Prostate gland (tissue), 2 donors: ENCODE data around the gene NOX5. TPM values are rescaled to one million over a fixed set of nuclear protein-coding genes. Genes with fewer than 3 reads are reported as not detected.

ENCODE experiments used
- DNase-seq: peaks from one replicate; pipeline ENCODE4 v3.0.0-alpha.2; 2019; ENCODE audit warnings: low spot score
- H3K27ac ChIP-seq, 2 donors: fragments of 200-600 bp; sonication (generic); 2 replicates each; pipeline ENCODE4 v1.5.1; 2017 to 2019
- H3K27me3 ChIP-seq: fragments of 200-600 bp; sonication (generic); replicated peaks from 2 replicates; pipeline ENCODE4 v1.5.1; 2019; ENCODE audit not compliant: insufficient read depth
- H3K36me3 ChIP-seq, 2 donors: fragments of 200-600 bp; sonication (generic); 1 replicate in 1 of 2; 2 replicates in 1 of 2; pipeline versions ENCODE4 v1.5.1 to v1.8.1; 2017 to 2019
- H3K4me1 ChIP-seq: fragments of 200-600 bp; sonication (generic); replicated peaks from 2 replicates; pipeline ENCODE4 v1.5.1; 2019
- H3K4me3 ChIP-seq, 2 donors: fragments of 200-600 bp; sonication (generic); 2 replicates each; pipeline ENCODE4 v1.5.1; 2017 to 2019
- H3K9me3 ChIP-seq: fragments of 200-600 bp; sonication (generic); 2 replicates; pipeline ENCODE4 v1.5.1; 2017
- CTCF ChIP-seq, 4 experiments: fragments of 200-600 bp in 2 of 4; fragments of 450-650 bp in 2 of 4; sonication (generic) in 2 of 4; IDR thresholded peaks; 1 replicate in 3 of 4; 2 replicates in 1 of 4; pipeline ENCODE4 v1.5.1; 2016 to 2019; ENCODE audit warnings: antibody characterized with exemption in 4 of 4, mild to moderate bottlenecking in 2 of 4, moderate library complexity in 2 of 4
- POLR2A ChIP-seq: fragments of 450-650 bp; IDR thresholded peaks from one replicate; pipeline ENCODE4 v1.6.1; 2016; ENCODE audit warnings: antibody characterized with exemption, mild to moderate bottlenecking
- POLR2AphosphoS5 ChIP-seq: sonication (generic); formaldehyde crosslinking; IDR thresholded peaks from one replicate; pipeline ENCODE4 v1.6.1; 2017; ENCODE audit warnings: antibody characterized with exemption
- WGBS: methylation state at CpG from one replicate; pipeline ENCODE4 v1.1.5; 2018; 5-methylcytosine and 5-hydroxymethylcytosine counted together
- intact Hi-C: fragments of 100-400 bp; cut with DNase I; formaldehyde crosslinking; loops from one replicate; pipeline ENCODE4 v1.14.2; 2022
- total RNA-seq, 2 donors: library from RNA; depleted of rRNA; stranded (reverse); fragments of >200 nt; gene quantifications; one replicate each; pipeline ENCODE4 v1.1.0, GENCODE V29; 2016

The NOX5 gene
- total RNA-seq, 2 donors from 2014 or later = 0.05 to 5.8 TPM

GRCh38 chr15:69032703-69033373 lies 18.3 kb downstream of the NOX5 start:
- Histone ChIP-seq H3K4me3 (no peak overlapping the region), H3K27me3 (no peaks in the 10 kb centered on the region), H3K4me1 (no peaks in the 10 kb centered on the region), H3K9me3 (no peaks in the 10 kb centered on the region), H3K27ac (no peak overlapping the region), H3K36me3 (no peaks in the 10 kb centered on the region)
- intact Hi-C loops = no loop called here
- 89% methylated on average over 43 of the region's 43 CpGs for WGBS
- DNase-seq = no peak
- TF ChIP-seq POLR2A (no peak), CTCF (IDR thresholded peaks at IDR 0.05) (no peak), POLR2AphosphoS5 (no peak)

DNA sequence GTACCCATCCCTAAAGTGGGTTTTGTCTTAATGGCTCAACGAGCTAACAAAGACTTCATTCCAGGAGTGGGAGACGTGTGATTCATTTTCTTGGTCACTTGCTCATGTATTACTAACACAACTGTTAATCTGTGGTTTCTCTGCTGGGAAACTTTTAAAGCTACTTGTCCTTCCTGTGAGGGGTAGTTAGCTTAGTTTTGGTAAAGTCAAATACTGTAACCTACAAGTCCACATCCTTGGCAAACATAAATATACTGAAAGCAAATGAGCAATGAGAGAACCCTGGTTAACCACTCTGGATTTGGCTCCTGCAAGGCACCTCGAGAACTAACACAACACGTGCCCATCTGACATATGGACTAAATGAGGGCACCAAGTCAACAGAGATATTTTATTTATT lies 19.9 kb downstream of the NOX5 start:
- 59% methylated on average over 4 of the region's 4 CpGs for WGBS
- no peak overlapping the region for H3K27ac ChIP-seq
- TF ChIP-seq POLR2A (no peak), POLR2AphosphoS5 (no peak), CTCF (IDR thresholded peaks at IDR 0.05) (no peak)
- no peak overlapping the region for H3K4me3 ChIP-seq
- H3K9me3 ChIP-seq = no peaks in the 10 kb centered on the region
- intact Hi-C loops = no loop called here
- no peaks in the 10 kb centered on the region for H3K36me3 ChIP-seq
- DNase-seq = no peak
- H3K27me3 ChIP-seq = no peaks in the 10 kb centered on the region
- H3K4me1 ChIP-seq = no peaks in the 10 kb centered on the region

DNA sequence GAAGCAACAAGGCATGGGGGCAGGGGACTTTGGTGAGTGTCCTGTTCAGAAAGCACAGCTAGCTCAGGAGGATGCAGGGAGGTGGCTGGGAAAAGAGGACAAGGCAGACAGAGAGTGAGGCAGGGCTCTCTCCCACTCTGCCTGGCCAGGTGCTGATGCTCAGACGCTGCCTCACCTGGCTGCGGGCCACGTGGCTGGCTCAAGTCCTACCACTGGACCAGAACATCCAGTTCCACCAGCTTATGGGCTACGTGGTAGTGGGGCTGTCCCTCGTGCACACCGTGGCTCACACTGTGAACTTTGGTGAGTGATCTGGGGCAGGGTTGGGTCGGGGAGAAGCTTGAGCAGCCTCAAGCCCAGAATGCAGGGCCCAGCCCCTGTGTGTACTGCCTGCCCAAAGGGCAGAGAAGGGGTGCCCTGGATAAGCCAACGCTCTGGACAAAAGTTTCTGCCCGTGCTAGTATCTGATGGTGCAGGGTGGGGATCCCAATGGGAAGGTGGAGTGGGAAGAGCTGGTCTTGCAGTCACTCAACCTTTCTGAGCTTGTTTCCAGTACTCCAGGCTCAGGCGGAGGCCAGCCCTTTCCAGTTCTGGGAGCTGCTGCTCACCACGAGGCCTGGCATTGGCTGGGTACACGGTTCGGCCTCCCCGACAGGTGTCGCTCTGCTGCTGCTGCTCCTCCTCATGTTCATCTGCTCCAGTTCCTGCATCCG lies 20.9 kb downstream of the NOX5 start:
- H3K4me3 ChIP-seq = no peak overlapping the region
- DNase-seq = peak; percentile 67
- no peaks in the 10 kb centered on the region for H3K36me3 ChIP-seq
- H3K27me3 ChIP-seq = no peaks in the 10 kb centered on the region
- H3K27ac ChIP-seq = no peak overlapping the region
- WGBS = 43% methylated on average over 16 of the region's 16 CpGs
- intact Hi-C loops = no loop called here
- H3K4me1 ChIP-seq = no peaks in the 10 kb centered on the region
- TF ChIP-seq POLR2AphosphoS5 (peak; percentile 63), CTCF (IDR thresholded peaks at IDR 0.05) (no peak)
- no peaks in the 10 kb centered on the region for H3K9me3 ChIP-seq

DNA sequence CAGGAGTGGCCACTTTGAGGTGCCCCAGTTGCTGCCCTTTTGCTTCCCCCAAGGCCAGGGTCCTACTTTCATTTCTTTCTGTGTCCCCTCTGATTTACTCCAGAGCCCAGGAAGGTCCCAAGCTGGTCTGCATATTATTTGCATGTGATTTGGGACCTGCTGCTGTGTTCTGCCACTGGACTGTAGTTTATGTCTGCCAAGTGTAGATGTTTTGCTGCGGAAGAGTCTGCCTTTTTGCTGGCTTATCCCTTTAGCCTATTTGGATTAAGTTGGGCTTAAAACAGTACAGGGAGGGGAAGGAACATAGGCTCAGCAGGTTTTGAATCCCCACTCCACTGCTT lies 21.4 kb downstream of the NOX5 start:
- DNase-seq = no peak
- Histone ChIP-seq H3K4me3 (no peak overlapping the region), H3K4me1 (no peaks in the 10 kb centered on the region), H3K27me3 (no peaks in the 10 kb centered on the region), H3K9me3 (no peaks in the 10 kb centered on the region), H3K27ac (no peak overlapping the region), H3K36me3 (no peaks in the 10 kb centered on the region)
- 100% methylated on average over 1 of the region's 1 CpG for WGBS
- TF ChIP-seq POLR2AphosphoS5 (no peak), CTCF (IDR thresholded peaks at IDR 0.05) (no peak), POLR2A (no peak)
- intact Hi-C loops = no loop called here

GRCh38 chr15:69036826-69037225 lies 22.3 kb downstream of the NOX5 start:
- 93% methylated on average over 5 of the region's 5 CpGs for WGBS
- no peaks in the 10 kb centered on the region for H3K9me3 ChIP-seq
- intact Hi-C loops = no loop called here
- DNase-seq = no peak
- H3K27ac ChIP-seq = no peak overlapping the region
- no peaks in the 10 kb centered on the region for H3K27me3 ChIP-seq
- no peak overlapping the region for H3K4me3 ChIP-seq
- H3K4me1 ChIP-seq = no peaks in the 10 kb centered on the region
- no peak for TF ChIP-seq POLR2A
- no peaks in the 10 kb centered on the region for H3K36me3 ChIP-seq
